ENCODE data around the gene CARS1.

Gene CARS1

GRCh38 chr11:3009481-3009880 lies 47.7 kb downstream of the CARS1 start:
- no peak for DNase-seq (ENCODE audit: low read depth, low spot score)

DNA sequence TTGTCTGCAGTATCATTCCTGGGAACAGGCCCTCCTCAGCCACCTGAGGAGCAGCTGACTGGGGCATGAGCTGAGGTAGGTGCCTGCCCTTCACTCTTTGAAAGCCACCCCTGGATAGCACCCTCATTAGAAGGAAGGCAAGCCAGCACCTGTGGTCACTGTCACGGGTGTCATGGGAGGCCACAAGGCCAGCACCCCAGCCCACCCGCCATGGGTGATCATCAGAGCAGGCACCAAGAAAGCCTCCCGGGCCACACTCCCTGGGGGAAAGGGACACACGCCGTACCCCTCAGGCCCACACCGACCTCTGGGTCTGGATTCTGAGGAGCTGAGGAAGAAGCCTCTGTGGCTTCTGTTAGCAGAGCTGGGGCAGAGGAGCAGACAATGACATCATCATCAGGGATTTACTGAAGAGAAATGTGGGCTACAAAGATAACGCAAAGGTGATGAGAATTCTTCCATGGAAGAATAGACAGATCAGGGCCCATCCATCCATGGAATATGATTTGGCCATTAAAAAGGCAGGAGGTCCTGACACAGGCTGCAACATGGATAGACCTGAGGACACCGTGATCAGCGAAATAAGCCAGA lies 48.4 kb downstream of the CARS1 start:
- DNase-seq (ENCODE audit: low read depth, low spot score) = no peak

DNA sequence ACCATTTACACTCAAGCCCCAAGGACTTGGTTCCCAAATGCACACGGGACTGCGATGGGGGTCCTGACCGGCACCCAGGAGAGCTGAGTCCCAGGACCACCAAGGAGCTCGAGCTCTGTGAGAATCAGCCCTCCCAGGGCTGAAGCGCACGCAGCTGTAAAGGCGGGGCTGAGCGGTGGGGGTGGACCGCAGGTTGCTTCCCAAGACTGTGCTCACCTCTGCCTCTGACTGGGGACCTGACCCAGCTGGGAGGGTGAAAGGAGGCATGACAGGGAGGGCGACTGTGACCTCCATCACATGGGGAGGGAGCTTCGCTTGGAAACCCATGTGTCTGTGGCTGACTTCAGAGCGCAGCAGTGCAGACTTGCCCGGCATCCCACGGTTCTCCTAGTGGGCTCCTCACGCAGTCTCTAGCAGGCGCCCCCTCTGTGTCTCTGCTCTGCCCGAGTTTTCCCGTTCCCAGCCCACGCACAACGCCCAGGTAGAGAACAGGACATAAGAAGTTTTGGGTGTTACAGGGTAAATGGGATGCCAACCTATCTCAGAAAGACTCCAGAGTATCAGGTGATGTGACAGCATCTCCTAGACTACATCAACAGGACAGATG lies 49.7 kb downstream of the CARS1 start:
- no peak for DNase-seq (ENCODE audit: low read depth, low spot score)

GRCh38 chr11:3006505-3007260 lies 50.5 kb downstream of the CARS1 start:
- no peak for DNase-seq (ENCODE audit: low read depth, low spot score)

DNA sequence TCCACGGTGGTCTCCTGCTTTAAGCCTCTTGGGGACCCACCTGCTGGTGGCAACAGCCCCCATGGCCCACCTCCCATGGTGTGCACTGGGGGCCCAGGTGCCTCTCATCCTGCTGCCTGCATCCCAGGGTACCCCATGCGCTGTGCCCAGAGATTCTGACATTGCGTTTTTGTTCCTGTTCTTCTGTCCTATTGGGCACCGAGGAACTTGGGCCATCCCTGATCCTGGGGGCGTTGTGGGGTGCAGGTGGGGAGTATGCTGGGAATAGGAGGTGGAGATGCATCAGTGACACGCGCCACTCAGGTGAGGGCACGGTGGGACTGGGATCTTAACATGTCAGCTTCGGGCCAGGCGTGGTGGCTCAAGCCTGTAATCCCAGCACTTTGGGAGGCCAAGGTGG lies 52.7 kb downstream of the CARS1 start:
- no peak for DNase-seq (ENCODE audit: low read depth, low spot score)

- DNase-seq (ENCODE audit: low read depth, low spot score) = no peak
Measured at GRCh38 chr11:3003396-3004231, 53.6 kb downstream of the CARS1 start.

GRCh38 chr11:3002871-3003270 lies 54.4 kb downstream of the CARS1 start:
- no peak for DNase-seq (ENCODE audit: low read depth, low spot score)

- DNase-seq (ENCODE audit: low read depth, low spot score) = no peak
Measured at GRCh38 chr11:3002351-3002861, 54.8 kb downstream of the CARS1 start.

- no peak for DNase-seq (ENCODE audit: low read depth, low spot score)
Measured at GRCh38 chr11:3001496-3001895, 55.7 kb downstream of the CARS1 start.

- DNase-seq (ENCODE audit: low read depth, low spot score) = no peak
Measured at GRCh38 chr11:3000032-3000961, 56.9 kb downstream of the CARS1 start.

DNA sequence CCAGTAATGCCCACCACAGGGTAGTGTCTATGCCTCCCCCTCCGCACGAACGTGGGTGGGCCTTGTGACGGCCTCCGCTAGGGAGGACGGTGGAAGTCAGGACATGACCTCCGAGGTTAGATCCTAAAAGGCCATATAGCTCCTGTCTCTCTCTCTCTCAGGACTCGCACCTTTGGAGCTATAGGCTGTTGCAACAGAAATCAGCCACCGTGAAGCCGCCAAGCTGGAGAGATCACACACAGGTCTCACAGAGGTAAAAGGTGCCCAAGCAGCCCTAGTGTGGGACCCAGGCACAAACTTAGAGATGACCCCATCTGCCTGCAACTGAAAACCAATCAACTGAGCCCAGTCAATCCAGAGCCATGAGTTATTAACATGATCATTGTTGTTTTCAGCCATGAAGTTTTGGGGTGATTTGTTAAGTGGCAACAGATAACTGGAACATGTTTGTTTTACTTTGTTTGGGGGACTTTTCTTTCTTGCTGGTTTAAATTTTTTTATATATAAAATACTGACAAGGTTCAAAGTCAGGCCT lies 57.7 kb downstream of the CARS1 start:
- no peak for DNase-seq (ENCODE audit: low read depth, low spot score)

- no peak for DNase-seq (ENCODE audit: low read depth, low spot score)
Measured at GRCh38 chr11:2998073-2998850, 59.0 kb downstream of the CARS1 start.

- no peak for DNase-seq (ENCODE audit: low read depth, low spot score)
Measured at GRCh38 chr11:2997406-2997805, 59.8 kb downstream of the CARS1 start.

DNA sequence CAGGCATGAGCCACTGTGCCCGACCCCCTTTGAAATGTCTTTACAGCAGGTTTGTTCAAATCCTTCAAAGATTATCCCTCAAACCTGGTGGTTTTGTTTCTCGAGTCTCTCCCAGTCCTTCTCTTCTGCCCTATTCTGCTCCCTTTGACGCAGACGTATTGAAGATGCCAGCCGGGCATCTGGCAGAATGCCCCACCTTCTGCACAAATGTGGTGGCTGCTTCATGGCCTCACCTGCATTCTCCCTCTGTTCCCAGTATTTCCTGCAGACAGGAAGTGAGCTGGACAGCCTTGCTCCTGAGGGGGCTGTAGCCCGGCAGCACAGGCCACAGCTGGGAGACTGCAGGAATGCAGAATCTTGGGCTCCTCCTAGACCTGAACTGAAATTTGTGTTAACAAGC lies 60.2 kb downstream of the CARS1 start:
- no peak for DNase-seq (ENCODE audit: low read depth, low spot score)

DNA sequence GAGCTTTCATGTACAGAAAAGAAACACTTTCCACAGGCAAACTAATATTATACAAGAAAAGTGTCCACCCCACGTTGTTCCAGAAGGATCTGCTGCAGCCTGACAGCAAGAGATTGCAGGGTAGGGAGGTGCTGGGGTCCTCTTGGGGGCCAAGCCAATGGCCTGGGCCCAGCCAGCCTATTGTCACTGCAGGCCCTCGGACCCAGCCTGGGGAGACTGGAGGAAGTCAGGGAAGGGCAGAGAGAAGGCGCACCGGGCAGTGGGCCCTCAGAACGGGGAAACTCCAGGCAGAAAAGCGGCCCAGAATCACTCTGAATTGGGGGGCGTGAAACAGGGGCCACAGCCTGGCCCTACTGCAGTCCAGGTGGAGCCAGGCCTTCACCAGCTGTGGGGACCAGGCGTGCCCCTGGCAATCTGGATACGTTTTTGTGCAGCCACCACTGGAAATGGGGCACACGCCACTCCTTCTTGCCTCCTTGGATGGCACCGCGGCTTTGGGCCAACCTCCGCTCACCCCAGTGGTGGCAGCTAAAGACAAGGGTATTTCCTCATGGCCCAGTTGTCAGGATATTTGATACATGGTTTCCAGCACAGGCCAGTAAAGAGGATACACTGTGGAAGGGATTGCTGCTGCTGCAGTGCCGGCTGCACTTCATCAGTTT lies 61.2 kb downstream of the CARS1 start:
- no peak for DNase-seq (ENCODE audit: low read depth, low spot score)

GRCh38 chr11:2995031-2995561 lies 62.1 kb downstream of the CARS1 start:
- DNase-seq (ENCODE audit: low read depth, low spot score) = no peak

- no peak for DNase-seq (ENCODE audit: low read depth, low spot score)
Measured at GRCh38 chr11:2994336-2994730, 62.9 kb downstream of the CARS1 start.

- no peak for DNase-seq (ENCODE audit: low read depth, low spot score)
Measured at GRCh38 chr11:2992997-2993325, 64.3 kb downstream of the CARS1 start.
